ENCODE results near the gene DESI2. TPM values are rescaled to one million over a fixed set of nuclear protein-coding genes. Genes with fewer than 3 reads are reported as not detected.
"Not testable (repeated sequence)": the region's sequence is repeated elsewhere in the genome, so short reads cannot be mapped to it uniquely, and the experiment has no call there.

Gene DESI2
- total RNA-seq, 1 experiment from 2014 or later = 53.6 TPM

DNA sequence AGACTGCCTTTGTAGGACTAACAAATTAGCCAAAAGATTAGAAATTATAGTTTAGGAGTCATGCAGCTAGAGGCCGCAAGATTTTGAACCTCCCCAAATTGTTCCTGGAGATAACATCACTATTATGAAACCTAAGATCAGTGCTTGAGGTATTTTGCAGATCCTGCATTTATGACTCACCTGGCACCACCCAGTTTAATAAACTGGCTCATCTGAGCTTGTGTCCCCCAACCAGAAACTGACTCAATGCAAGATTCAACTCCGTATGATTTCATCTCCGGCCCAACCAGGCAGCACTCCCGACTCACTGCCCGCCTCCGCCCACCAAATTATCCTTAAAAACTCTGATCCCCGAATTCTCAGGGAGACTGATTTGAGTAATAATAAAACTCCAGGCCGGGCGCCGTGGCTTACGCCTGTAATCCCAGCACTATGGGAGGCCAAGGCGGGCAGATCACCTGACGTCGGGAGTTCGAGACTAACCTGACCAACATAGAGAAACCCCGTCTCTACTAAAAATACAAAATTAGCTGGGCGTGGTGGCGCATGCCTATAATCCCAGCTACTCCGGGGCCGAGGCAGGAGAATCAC, 87.2 kb downstream of the DESI2 start:
- not testable (repeated sequence) for DNase-seq, H3K27ac ChIP-seq, H3K27me3 ChIP-seq

DNA sequence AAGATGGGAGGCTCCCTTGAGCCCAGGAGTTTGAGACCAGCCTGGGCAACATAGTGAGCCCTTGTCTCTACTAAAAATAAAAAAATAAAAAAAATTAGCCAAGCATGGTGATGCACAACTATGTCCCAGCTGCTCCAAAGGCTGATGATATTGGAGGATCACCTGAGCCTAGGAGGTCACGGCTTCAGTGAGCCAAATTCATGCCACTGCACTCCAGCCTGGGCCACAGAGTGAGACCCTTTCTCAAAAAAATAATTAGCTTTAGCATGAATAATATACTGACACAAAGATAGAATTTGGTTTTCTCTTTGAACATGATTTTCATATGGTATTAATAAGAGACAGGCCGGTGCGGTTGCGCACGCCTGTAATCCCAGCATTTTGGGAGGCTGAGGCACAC, 88.8 kb downstream of the DESI2 start:
- Histone ChIP-seq H3K36me3 (no peaks in the 10 kb centered on the region), H3K4me3 (no peak overlapping the region), H3K4me1 (no peaks in the 10 kb centered on the region), H3K27ac (no peak overlapping the region), H3K27me3 (no peaks in the 10 kb centered on the region), H3K9me3 (replicated peaks) (no peaks in the 10 kb centered on the region)
- DNase-seq = no peak

More for the DNA sequence above, 87.2 kb downstream of the DESI2 start:
- not testable (repeated sequence) for H3K4me1 ChIP-seq; H3K4me3 ChIP-seq; H3K9me3 ChIP-seq (replicated peaks); H3K36me3 ChIP-seq

DNA sequence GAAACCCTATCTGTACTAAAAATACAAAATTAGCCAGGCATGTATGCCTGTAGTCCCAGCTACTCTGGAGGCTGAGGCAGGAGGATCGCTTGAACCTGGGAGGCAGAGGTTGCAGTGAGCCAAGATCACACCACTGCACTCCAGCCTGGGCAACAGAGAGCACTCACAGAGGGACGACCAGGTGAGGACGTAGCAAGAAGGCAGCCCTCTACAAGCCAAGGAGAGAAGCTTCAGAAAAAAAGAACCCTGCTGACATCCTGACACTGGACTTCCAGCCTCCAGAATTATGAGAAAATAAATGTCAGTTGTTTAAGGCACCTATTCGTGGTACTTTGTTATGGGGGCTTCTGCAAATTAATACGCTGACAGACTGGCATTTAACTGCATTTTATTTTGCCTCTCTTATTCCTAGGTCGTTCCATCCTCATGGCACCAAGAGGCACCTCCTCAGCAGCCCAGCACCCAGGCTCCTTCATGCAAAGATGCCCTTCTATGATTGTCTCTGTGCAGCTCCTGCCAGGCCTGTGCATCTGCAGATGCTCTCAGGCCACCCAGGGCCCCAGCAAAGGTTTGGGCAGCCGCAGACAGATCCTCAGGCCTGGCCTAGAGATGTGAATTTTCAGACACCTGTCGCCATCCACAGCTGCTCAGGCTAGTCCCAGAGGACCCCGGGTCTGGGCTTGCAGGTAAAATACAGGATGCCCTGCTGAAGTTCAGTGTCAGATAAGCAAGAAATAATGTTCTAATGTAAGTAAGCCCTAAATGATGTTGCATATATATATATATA, 96.5 kb downstream of the DESI2 start:
- Histone ChIP-seq H3K27me3 (no peaks in the 10 kb centered on the region), H3K4me1 (no peaks in the 10 kb centered on the region), H3K4me3 (no peak overlapping the region), H3K9me3 (replicated peaks) (no peaks in the 10 kb centered on the region), H3K27ac (no peak overlapping the region), H3K36me3 (no peaks in the 10 kb centered on the region)
- DNase-seq = peak; percentile 10 to 24

DNA sequence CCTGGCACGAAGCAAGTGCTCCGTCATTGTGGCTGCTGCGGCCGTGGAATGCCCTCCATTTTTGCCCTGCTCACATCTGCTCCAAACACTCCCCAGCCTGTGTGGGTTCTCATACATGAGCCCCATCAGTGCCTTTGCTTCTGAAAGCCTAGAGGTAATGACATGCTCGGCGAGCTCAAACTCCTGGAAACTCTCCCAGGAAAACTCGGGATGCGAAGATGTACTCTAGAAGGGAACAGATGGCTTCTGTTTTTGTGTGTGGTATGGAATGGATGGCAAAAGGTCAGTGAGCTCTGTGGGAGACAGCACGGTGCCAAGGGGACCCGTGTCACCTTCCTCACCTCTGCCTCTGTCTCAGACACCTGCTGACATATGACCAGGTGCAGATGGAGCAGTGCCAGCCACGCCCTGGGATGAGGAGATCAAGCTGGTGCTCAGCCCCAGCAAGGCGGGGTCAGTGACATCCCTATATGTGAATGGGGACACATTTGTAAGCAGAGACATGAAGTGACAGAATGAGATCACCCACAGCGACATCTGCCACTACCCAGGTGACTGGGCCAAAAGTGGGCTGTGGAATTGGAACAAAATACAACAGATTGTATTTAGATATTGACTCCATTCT, 98.5 kb downstream of the DESI2 start:
- H3K36me3 ChIP-seq = no peaks in the 10 kb centered on the region
- DNase-seq = no peak
- H3K4me3 ChIP-seq = no peak overlapping the region

DNA sequence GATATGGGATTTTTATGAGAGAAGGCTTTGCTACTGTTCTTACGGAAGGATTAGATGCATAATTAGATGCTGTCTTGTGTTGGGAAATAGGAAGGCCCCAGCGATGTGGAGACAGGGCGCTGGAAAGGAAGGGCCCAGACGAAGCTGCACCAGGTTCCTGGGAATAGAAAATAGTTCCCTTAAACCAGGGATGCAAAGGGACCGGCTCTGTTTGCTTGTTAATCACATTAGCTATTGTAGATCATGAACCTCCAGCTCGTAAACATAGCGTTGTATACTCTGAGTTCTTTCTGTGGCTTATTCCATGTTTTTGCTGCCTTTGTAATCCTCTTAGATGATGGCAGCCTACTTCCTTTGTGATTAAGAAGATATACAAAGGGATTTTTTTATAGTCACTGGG, 102.7 kb downstream of the DESI2 start:
- DNase-seq = no peak
- H3K4me1 ChIP-seq = peaks cover 9% of the 10 kb centered on the region; the same call in 1 of the 2 replicates
- H3K4me3 ChIP-seq = no peak overlapping the region

More for the DNA sequence above, 98.5 kb downstream of the DESI2 start:
- Histone ChIP-seq H3K27me3 (no peaks in the 10 kb centered on the region), H3K27ac (no peak overlapping the region), H3K9me3 (replicated peaks) (no peaks in the 10 kb centered on the region), H3K4me1 (no peaks in the 10 kb centered on the region)

DNA sequence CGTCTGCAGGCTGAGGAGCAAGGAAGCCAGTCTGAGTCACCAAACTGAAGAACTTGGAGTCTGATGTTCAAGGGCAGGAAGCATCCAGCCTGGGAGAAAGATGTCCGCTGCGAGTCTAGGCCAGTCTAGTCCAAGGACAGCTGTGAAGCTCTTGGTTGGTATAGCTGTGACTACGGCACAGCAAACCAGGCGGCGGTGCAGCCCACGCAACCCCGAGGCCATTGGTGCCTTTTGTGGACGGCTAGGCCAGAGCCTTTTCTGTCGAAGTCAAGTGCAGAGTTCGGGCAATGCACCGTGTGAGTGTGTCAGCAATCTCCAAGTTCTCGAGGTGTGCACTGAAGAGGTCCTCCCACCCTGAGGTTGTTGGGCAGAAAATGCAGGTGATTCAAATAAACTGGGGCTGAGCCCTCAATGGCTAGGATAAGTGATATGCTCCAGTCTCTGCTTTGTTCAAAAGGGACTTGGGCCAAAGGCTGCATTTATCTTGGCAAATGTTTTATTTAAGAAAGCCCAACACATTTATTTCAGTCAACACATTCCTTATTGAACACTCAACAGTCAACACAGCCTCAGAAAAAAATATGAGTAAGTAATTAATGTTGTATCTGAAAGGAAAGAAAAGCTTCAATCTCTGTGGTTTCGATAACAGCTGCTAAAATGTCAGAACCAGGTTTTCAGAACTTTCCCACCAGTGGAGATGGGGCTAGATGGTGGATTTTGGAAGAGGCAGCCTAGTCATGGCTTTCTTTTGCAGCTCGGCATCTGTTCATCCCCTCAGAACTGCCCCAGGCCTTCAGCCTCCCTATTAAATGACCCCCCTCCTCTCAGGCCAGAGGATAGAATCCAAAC, 104.4 kb downstream of the DESI2 start:
- Histone ChIP-seq H3K27ac (no peak overlapping the region), H3K27me3 (no peaks in the 10 kb centered on the region), H3K4me3 (no peak overlapping the region), H3K36me3 (no peaks in the 10 kb centered on the region), H3K4me1 (peaks cover 9% of the 10 kb centered on the region; the same call in 1 of the 2 replicates), H3K9me3 (replicated peaks) (no peaks in the 10 kb centered on the region)
- DNase-seq = no peak

More for the DNA sequence above, 102.7 kb downstream of the DESI2 start:
- Histone ChIP-seq H3K36me3 (no peaks in the 10 kb centered on the region), H3K27me3 (no peaks in the 10 kb centered on the region), H3K9me3 (replicated peaks) (no peaks in the 10 kb centered on the region), H3K27ac (no peak overlapping the region)

Other genes starting within 250 kb of the DESI2 start
- gene ADSS2, start 201.2 kb upstream of the DESI2 start, total RNA-seq (2014; rRNA removed; shearing (Covaris generic)) = 39.6 and 47.4 TPM in 2 replicates
- gene CATSPERE, start 191.9 kb upstream of the DESI2 start, total RNA-seq (2014; rRNA removed; shearing (Covaris generic)) = 0.06 and 0.08 TPM in 2 replicates
- 23.9 and 33.5 TPM in 2 replicates for gene COX20, start 182.5 kb downstream of the DESI2 start, total RNA-seq (2014; rRNA removed; shearing (Covaris generic))
- 595 and 602 TPM in 2 replicates for gene HNRNPU, start 211.4 kb downstream of the DESI2 start, total RNA-seq (2014; rRNA removed; shearing (Covaris generic))

Measured in SJCRH30 (cell line).